Measurements from ENCODE around the gene NAV2.

DNA sequence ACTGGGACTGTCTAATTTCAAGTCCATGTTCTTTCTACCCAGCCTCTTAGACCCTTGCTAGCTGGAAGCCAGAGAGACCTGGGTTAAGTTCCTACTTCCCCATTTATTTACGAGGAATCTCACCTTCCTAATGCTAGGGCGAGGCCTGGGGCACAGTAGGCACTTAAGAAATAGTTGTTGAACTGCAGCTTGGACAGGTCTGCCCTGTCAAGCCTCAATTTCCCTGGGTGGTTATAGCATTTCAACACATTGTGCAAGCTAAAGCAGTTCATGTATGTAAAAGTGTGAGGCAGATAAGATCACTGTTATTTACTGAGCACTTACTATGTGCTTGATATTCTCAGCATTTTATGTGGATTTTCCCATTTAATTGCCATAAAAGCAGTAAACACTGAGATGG is 12.1 kb downstream of the NAV2 start:
- TF ChIP-seq, protein P1, sequence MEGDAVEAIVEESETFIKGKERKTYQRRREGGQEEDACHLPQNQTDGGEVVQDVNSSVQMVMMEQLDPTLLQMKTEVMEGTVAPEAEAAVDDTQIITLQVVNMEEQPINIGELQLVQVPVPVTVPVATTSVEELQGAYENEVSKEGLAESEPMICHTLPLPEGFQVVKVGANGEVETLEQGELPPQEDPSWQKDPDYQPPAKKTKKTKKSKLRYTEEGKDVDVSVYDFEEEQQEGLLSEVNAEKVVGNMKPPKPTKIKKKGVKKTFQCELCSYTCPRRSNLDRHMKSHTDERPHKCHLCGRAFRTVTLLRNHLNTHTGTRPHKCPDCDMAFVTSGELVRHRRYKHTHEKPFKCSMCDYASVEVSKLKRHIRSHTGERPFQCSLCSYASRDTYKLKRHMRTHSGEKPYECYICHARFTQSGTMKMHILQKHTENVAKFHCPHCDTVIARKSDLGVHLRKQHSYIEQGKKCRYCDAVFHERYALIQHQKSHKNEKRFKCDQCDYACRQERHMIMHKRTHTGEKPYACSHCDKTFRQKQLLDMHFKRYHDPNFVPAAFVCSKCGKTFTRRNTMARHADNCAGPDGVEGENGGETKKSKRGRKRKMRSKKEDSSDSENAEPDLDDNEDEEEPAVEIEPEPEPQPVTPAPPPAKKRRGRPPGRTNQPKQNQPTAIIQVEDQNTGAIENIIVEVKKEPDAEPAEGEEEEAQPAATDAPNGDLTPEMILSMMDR (IDR thresholded peaks at IDR 0.05): no peak
- no peak for TF ChIP-seq EZH2 (IDR thresholded peaks at IDR 0.05)
- no peak for TF ChIP-seq EZH2phosphoT487 (IDR thresholded peaks at IDR 0.05)

All from neural progenitor cell (in vitro differentiated cells).